C4-2B (cell line): ENCODE measurements around the gene ASCL1.

Source experiments
- CTCF ChIP-seq: fragments of 450-650 bp; conservative IDR thresholded peaks from 2 replicates; pipeline ENCODE4 v1.5.1; 2017; ENCODE audit warnings: mild to moderate bottlenecking
- ZFX ChIP-seq: fragments of 450-650 bp; IDR thresholded peaks from 2 replicates; pipeline ENCODE4 v1.6.1; 2017

GRCh38 chr12:102960766-102961465 is 3.4 kb downstream of the ASCL1 start:
- TF ChIP-seq CTCF, result no peak
- no peak for TF ChIP-seq ZFX
